H7 (cell line): ENCODE data around the gene LAP3. TPM values are rescaled to one million over a fixed set of nuclear protein-coding genes. Genes with fewer than 3 reads are reported as not detected.

Source experiments
- DNase-seq: peaks from one replicate; pipeline ENCODE4 v3.0.0; 2012
- H3K27me3 ChIP-seq: 2 replicates; pipeline ENCODE4 v1.6.0; 2011; ENCODE audit warnings: mild to moderate bottlenecking, low read length; ENCODE audit not compliant: control insufficient read depth, insufficient read depth
- H3K36me3 ChIP-seq: replicated peaks from 2 replicates; pipeline ENCODE4 v1.5.1; 2011; ENCODE audit warnings: low read length; ENCODE audit not compliant: control insufficient read depth, insufficient read depth
- H3K4me3 ChIP-seq: 2 replicates; pipeline ENCODE4 v1.5.1; 2011; ENCODE audit warnings: low read depth, mild to moderate bottlenecking, control low read depth, low read length, moderate library complexity; ENCODE audit not compliant: insufficient read depth
- total RNA-seq: library from RNA; depleted of rRNA; stranded (reverse); fragments of >200 nt; shearing (Covaris generic); gene quantifications from 2 replicates; pipeline ENCODE4 v1.2.3, GENCODE V29; 2014

LAP3 gene
- total RNA-seq, 1 experiment from 2014 or later = 77.4 TPM

- no peak overlapping the region for H3K4me3 ChIP-seq
- H3K36me3 ChIP-seq = peaks cover 39% of the 10 kb centered on the region
- DNase-seq = no peak
- H3K27me3 ChIP-seq = no peaks in the 10 kb centered on the region
Measured at GRCh38 chr4:17619416-17620105, 42.6 kb downstream of the LAP3 start.

DNA sequence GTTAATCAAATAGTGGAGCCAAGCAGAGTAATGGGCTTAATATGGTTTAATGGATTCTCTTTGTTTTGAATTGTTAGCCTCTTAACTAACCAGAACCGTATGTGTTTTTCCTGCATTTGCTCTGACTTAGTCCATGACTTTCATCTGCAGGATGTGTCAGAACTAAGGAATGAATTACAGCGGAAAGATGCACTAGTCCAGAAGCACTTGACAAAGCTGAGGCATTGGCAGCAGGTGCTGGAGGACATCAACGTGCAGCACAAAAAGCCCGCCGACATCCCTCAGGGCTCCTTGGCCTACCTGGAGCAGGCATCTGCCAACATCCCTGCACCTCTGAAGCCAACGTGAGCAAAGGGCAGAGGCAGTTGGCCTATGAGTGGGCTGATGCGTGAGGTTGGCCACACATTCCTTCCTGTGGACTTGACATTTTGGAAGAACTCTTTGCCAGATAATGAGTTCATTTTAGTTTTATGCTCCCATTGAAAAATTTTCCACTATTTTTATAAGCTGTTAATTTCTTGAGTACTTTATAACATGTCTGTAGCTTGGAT lies 46.5 kb downstream of the LAP3 start:
- Histone ChIP-seq H3K27me3 (no peaks in the 10 kb centered on the region), H3K36me3 (peaks cover 60% of the 10 kb centered on the region), H3K4me3 (no peak overlapping the region)
- no peak for DNase-seq

DNA sequence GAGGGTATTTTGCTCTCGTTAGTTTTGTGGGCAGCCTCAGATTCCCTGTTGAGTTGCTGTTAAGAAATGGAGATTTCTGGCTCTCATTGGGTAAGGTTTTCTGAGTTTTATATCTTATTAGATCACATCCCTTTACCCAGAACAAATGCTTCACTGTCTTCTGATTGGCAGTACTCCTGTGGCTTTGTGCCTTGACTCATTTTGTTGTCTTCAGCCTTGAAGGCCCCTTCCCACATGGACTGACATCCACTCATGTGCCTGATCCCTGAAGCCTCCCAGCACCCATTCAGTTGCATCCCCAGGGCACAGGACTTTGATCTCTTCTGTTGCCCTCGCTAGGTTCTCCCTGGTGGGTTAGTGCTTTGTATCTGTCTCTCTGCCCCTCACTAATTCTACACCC lies 47.8 kb downstream of the LAP3 start:
- no peak for DNase-seq
- Histone ChIP-seq H3K4me3 (no peak overlapping the region), H3K27me3 (no peaks in the 10 kb centered on the region), H3K36me3 (peaks cover 58% of the 10 kb centered on the region)

DNA sequence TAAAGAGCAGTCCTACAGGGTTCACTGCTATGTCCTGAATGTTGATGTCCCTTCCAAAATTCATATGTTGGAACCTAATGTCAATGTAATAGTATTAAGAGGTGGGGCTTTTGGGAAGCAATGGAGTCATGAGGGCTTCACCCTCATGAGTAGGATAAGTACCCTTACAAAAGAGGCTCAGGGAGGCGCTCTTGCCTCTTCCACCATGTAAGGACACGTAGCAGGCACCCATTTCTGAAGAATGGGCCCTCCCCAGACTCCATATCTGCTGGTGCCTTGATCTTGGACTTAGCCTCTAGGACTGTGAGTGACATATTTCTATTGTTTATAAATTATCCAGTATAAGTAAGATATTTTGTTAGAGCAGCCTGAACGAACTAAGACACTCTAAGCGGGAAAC lies 53.2 kb downstream of the LAP3 start:
- Histone ChIP-seq H3K36me3 (peaks cover 31% of the 10 kb centered on the region), H3K4me3 (no peak overlapping the region), H3K27me3 (no peaks in the 10 kb centered on the region)
- no peak for DNase-seq

DNA sequence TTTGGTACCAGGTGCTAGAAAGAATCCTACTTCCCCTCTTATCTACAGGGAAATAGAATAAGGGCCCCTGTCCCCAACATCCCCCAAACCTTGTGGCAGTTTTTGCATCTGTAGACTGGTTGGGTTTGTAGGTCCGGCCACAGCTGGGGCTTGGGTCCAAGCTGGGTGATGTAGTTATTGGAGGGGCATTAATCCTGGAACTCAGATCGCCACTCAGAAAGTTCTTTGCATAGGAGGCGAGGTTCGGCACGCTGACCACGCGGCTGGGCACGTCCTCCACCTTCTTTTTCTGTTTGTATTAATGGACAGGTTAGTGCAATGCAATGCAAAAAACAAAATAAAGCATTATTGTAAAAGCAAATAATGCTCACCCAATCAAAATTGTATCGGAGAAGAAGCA lies 56.6 kb downstream of the LAP3 start:
- Histone ChIP-seq H3K36me3 (peaks cover 8% of the 10 kb centered on the region), H3K27me3 (no peaks in the 10 kb centered on the region), H3K4me3 (no peak overlapping the region)
- no peak for DNase-seq

DNA sequence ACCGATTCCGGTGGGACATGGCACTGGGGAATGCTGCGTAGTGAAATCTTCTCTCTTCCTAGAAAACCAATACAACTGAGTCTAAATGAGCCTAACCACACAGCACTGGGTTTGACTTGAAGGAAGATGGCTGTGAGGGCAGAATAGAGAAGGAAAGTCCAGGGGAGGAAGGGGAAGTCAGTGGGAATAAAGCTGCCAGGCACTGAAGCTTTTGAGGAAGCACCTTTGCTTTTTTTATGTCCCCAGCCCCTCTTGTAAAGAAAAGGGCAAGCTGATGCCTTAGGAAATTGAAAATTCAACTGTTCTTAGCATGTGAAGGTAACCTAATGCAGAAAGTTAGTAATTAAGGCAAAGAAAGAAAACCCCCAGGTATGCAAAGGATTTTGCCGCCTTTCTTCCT lies 58.1 kb downstream of the LAP3 start:
- H3K36me3 ChIP-seq = peaks cover 5% of the 10 kb centered on the region
- H3K4me3 ChIP-seq = no peak overlapping the region
- H3K27me3 ChIP-seq = no peaks in the 10 kb centered on the region
- DNase-seq = no peak

DNA sequence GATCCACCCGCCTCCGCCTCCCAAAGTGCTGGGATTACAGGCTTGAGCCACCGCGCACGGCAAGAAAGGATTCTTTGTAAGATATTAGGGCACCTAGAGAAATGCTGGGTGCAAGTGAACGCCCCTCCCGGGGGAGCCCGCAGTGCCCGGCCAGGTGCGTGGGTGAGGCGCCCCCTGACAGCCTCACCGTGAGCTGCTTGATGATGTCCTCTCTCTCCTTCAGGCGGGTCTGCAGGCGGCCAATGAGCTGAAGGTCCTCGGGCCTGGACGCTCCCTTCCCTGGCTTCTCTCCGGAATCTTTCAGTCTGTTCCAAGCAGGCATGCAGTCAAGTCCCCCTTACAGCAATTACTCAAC lies 59.3 kb downstream of the LAP3 start:
- DNase-seq = no peak
- H3K4me3 ChIP-seq = no peak overlapping the region
- H3K27me3 ChIP-seq = no peaks in the 10 kb centered on the region
- H3K36me3 ChIP-seq = peaks cover 3% of the 10 kb centered on the region

- DNase-seq = peak; percentile 94
- peaks cover 3% of the 10 kb centered on the region for H3K36me3 ChIP-seq
- H3K27me3 ChIP-seq = no peaks in the 10 kb centered on the region
- no peak overlapping the region for H3K4me3 ChIP-seq
Measured at GRCh38 chr4:17636696-17637622, 60.0 kb downstream of the LAP3 start.

DNA sequence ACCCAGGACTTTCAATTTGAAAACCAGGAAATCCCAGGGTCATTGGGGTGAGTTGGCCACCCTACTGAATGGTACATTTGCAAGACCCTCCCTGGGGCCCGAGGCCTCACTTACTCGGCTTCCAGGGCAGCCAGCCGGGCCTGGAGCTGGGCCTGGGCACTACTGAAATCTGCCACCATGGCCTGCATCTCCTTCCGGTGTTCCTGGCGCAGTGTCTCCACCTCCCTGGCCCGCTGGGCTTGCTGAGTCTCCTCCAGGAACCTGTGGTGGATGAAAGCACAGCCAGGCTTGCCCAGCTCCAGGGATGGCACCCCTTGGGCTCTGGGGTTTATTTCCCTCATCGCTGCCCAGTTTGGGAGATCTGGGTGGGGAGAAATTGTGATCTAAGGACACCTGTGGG lies 62.1 kb downstream of the LAP3 start:
- no peak for DNase-seq
- H3K27me3 ChIP-seq = no peaks in the 10 kb centered on the region
- no peak overlapping the region for H3K4me3 ChIP-seq
- H3K36me3 ChIP-seq = no peaks in the 10 kb centered on the region; the same call in 1 of the 2 replicates

- DNase-seq = no peak
- no peaks in the 10 kb centered on the region for H3K27me3 ChIP-seq
- H3K36me3 ChIP-seq = no peaks in the 10 kb centered on the region; the same call in 1 of the 2 replicates
- H3K4me3 ChIP-seq = no peak overlapping the region
Measured at GRCh38 chr4:17642398-17642783, 65.4 kb downstream of the LAP3 start.

GRCh38 chr4:17646693-17647092 lies 69.7 kb downstream of the LAP3 start:
- Histone ChIP-seq H3K27me3 (no peaks in the 10 kb centered on the region), H3K36me3 (no peaks in the 10 kb centered on the region), H3K4me3 (no peak overlapping the region)
- DNase-seq = no peak

GRCh38 chr4:17647176-17647806 lies 70.3 kb downstream of the LAP3 start:
- Histone ChIP-seq H3K4me3 (no peak overlapping the region), H3K36me3 (no peaks in the 10 kb centered on the region), H3K27me3 (no peaks in the 10 kb centered on the region)
- DNase-seq = no peak

GRCh38 chr4:17647927-17648326 lies 70.9 kb downstream of the LAP3 start:
- Histone ChIP-seq H3K4me3 (no peak overlapping the region), H3K27me3 (no peaks in the 10 kb centered on the region), H3K36me3 (no peaks in the 10 kb centered on the region)
- DNase-seq = peak; percentile 58

DNA sequence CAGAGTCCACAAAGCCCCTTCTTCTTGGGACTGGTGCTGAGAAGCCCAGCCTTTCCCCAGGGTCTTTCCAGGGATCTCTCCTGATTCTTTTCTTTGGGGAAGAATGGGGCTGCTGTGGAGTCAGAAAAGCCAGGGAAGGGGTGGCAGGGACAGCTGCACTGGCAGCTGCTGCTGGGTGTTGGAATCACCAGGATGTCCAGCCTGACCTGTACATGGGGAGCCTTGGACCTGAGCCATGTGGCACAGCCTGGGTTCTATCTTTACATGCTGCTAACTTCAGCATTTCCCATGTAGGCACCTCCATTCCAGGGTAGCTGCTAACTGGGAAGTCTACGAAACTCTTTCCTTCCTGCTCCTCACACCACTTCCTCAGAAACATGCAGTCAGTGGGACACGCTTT lies 73.4 kb downstream of the LAP3 start:
- Histone ChIP-seq H3K4me3 (no peak overlapping the region), H3K27me3 (no peaks in the 10 kb centered on the region), H3K36me3 (no peaks in the 10 kb centered on the region)
- no peak for DNase-seq

- no peak for DNase-seq
- Histone ChIP-seq H3K36me3 (no peaks in the 10 kb centered on the region), H3K4me3 (no peak overlapping the region), H3K27me3 (no peaks in the 10 kb centered on the region)
Measured at GRCh38 chr4:17654701-17655100, 77.7 kb downstream of the LAP3 start.
